H1 (cell line): Measurements from ENCODE around the gene ITGB8.

Experiments
- ATF2 ChIP-seq: IDR thresholded peaks from 2 replicates; pipeline ENCODE4 v1.6.1; 2012; ENCODE audit warnings: low read length, inconsistent platforms
- CEBPB ChIP-seq: IDR thresholded peaks from 2 replicates; pipeline ENCODE4 v1.6.1; 2012; ENCODE audit warnings: low read depth, low read length
- CHD1 ChIP-seq: IDR thresholded peaks from 2 replicates; pipeline ENCODE4 v1.6.1; 2012; ENCODE audit warnings: low read depth, low read length, improper control_type of control experiment
- CHD2 ChIP-seq: IDR thresholded peaks from 2 replicates; pipeline ENCODE4 v1.6.1; 2012; ENCODE audit warnings: low read length, improper control_type of control experiment
- CTCF ChIP-seq, 3 experiments: IDR thresholded peaks; 1 replicate in 2 of 3; 2 replicates in 1 of 3; pipeline versions ENCODE4 v1.5.1 to v1.6.1; 2011; ENCODE audit warnings: low read length in 3 of 3, mild to moderate bottlenecking in 3 of 3, inconsistent platforms in 2 of 3, low read depth in 1 of 3, moderate library complexity in 1 of 3; ENCODE audit not compliant: insufficient read depth in 1 of 3; ENCODE audit errors: control extremely low read depth in 1 of 3
- KDM5A ChIP-seq: fragments of 200-600 bp; IDR thresholded peaks from 2 replicates; pipeline ENCODE4 v1.7.1; 2012; ENCODE audit warnings: mild to moderate bottlenecking, low read length, inconsistent platforms, mixed read lengths
- POLR2A ChIP-seq, 2 experiments: IDR thresholded peaks; 1 replicate in 1 of 2; 2 replicates in 1 of 2; pipeline ENCODE4 v1.6.1; 2011; ENCODE audit warnings: low read depth in 2 of 2, low read length in 2 of 2, mild to moderate bottlenecking in 2 of 2; ENCODE audit errors: control extremely low read depth in 1 of 2
- POLR2AphosphoS5 ChIP-seq: IDR thresholded peaks from 2 replicates; pipeline ENCODE4 v1.6.1; 2011; ENCODE audit warnings: low read depth, low read length
- RBBP5 ChIP-seq: IDR thresholded peaks from 2 replicates; pipeline ENCODE4 v1.7.1; 2012; ENCODE audit warnings: low read depth, mild to moderate bottlenecking, inconsistent platforms, low read length, moderate library complexity, borderline replicate concordance
- RFX5 ChIP-seq: IDR thresholded peaks from 2 replicates; pipeline ENCODE4 v1.6.1; 2011; ENCODE audit warnings: low read depth, low read length, improper control_type of control experiment, borderline replicate concordance
- SIN3A ChIP-seq, 2 experiments: IDR thresholded peaks in 1 of 2; conservative IDR thresholded peaks in 1 of 2; 2 replicates each; pipeline ENCODE4 v1.6.1; 2011 to 2012; ENCODE audit warnings: low read length in 2 of 2, improper control_type of control experiment in 1 of 2, low read depth in 1 of 2, mild to moderate bottlenecking in 1 of 2
- SP1 ChIP-seq: IDR thresholded peaks from 2 replicates; pipeline ENCODE4 v1.6.1; 2011; ENCODE audit warnings: low read depth, low read length
- SP2 ChIP-seq: IDR thresholded peaks from 2 replicates; pipeline ENCODE4 v1.6.1; 2012; ENCODE audit warnings: mild to moderate bottlenecking, low read length, inconsistent platforms
- TF ChIP-seq, protein P1 (sequence below): IDR thresholded peaks from 2 replicates; pipeline ENCODE4 v1.6.1; 2011; ENCODE audit warnings: low read length, improper control_type of control experiment

DNA sequence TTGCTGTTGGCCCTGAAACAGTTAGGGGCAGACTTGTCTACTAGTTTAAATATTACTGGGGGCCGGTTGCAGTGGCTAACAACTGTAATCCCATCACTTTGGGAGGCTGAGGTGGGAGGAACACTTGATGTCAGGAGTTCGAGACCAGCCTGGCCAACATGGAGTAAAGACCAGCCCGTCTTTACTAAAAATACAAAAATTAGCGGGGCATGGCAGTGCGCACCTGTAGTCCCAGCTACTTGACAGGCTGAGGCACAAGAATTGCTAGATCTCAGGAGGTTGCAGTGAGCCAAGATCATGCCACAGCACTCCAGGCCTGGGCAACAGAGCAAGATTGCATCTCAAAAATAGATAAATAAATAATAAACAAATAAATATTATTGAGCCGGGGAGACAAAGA is 7.6 kb downstream of the ITGB8 start:
- no peak for TF ChIP-seq RBBP5
- no peak for TF ChIP-seq SP2
- TF ChIP-seq CHD1: no peak
- no peak for TF ChIP-seq CEBPB
- TF ChIP-seq, protein P1, sequence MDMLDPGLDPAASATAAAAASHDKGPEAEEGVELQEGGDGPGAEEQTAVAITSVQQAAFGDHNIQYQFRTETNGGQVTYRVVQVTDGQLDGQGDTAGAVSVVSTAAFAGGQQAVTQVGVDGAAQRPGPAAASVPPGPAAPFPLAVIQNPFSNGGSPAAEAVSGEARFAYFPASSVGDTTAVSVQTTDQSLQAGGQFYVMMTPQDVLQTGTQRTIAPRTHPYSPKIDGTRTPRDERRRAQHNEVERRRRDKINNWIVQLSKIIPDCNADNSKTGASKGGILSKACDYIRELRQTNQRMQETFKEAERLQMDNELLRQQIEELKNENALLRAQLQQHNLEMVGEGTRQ: no peak
- no peak for TF ChIP-seq CHD2
- no peak for TF ChIP-seq POLR2AphosphoS5
- TF ChIP-seq CTCF (IDR thresholded peaks at IDR 0.05; ENCODE audit: control extremely low read depth in 1 of 3, insufficient read depth in 1 of 3, low read depth in 1 of 3, low read length in 3 of 3): no peak
- TF ChIP-seq ATF2: no peak
- no peak for TF ChIP-seq SP1
- no peak for TF ChIP-seq SIN3A (conservative IDR thresholded peaks at IDR 0.05 in 1 of 2, IDR thresholded peaks at IDR 0.05 in 1 of 2; ENCODE audit: low read depth in 1 of 2, low read length in 2 of 2)
- TF ChIP-seq RFX5: no peak
- no peak for TF ChIP-seq KDM5A
- no peak for TF ChIP-seq POLR2A (IDR thresholded peaks at IDR 0.05; ENCODE audit: control extremely low read depth in 1 of 2, low read depth in 2 of 2, low read length in 2 of 2)
